NCI-H1417 treated with DMSO at 0.1 percent for 48 hours (cell line): ENCODE data around the gene GAGE12J.
"Not testable (repeated sequence)": the region's sequence is repeated elsewhere in the genome, so short reads cannot be mapped to it uniquely, and the experiment has no call there.

Source experiments
- DNase-seq: peaks from one replicate; lab custom pipeline; 2025; lab: John Stamatoyannopoulos, UW

Gene GAGE12J

DNA sequence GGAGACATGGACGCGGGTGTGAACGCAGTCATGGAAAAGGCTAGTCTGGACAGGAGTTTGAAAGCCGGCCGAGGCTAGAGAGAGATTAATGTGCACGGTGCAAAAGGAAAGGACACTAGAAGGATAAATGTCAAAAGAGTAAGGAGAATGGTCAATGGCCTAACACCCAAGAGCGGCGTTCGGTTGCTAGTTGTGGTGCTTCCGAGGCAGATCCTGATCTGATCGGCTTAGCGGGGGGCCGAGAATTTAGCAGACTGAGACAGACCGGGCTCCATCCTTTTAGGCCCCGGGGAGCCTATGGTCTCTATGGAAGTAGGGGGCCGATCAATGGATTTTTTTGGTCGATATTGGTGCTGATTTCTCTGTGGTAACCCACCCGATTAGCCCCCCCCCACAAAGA lies 11.5 kb upstream of the GAGE12J start:
- no peak for DNase-seq

DNA sequence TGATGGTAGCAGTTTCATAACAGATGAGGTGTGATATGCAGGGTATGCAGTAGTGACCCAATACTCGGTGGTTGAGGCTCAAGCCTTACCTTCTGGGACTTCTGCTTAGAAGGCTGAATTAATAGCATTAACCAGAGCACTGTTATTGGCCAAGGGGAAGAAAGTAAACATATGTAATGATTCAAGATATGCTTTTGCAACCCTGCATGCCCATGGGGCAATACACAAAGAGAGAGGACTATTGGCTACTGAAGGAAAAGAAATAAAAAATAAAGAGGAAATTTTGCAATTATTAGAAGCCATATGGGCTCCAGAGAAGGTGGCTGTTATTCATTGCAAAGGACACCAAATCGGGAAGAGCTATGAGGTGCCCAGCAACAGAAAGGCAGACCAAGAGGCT lies 9.7 kb upstream of the GAGE12J start:
- no peak for DNase-seq

DNA sequence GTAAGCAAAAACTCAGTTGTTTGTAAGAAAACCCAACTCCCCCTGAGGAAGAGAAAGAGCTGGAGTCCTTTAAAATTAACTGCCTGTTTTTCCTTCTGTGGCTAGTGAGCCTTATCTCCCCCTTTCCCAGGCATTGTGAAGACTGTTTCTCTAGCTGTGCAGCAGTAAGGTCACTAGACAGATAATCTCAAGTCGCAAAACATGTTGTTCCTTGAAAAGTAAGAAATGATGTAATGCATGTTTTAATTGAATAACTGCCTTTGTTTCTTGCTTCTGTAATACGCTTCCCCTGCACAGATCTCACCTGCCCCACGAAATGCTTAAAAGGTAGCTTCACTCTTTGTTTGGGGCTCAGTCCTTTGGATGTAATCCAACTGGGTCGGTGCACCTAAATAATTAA lies 5.8 kb upstream of the GAGE12J start:
- no peak for DNase-seq

DNA sequence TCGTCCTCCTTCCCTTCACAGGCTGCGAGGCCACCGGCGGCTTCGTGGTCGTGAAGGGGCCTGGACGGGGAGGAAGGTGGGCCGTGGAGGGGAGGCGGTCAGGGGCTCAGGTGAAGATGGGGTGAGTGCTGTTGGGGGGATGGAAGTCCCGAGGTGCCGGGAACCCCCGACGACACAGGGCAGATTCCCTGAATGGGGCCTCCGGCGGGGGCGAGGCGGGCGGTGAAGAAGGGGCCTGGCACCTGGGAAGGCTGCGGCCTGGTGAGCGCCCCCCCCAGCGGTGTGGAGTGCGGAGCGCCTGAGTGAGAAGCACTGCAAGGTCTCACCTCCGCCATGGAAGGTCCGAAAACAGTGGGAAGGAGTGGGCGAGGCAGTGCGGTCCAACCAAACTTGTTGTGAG lies 429 bp downstream of the GAGE12J start:
- not testable (repeated sequence) for DNase-seq

DNA sequence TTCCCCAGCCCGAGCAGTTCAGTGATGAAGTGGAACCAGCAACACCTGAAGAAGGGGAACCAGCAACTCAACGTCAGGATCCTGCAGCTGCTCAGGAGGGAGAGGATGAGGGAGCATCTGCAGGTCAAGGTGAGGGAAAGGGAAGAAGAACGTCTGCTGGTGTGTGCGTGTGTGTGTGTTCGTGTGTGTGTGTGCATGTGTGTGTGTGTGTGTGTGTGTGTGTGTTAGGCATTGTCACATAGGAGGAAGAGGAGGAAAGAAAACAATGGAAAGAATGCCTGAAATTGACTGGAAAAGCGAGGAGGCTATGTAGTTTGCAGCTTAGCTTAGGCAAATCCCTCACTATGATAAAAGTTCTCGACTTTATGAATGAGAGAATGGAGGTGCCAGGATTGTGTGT lies 1.9 kb downstream of the GAGE12J start:
- DNase-seq, result not testable (repeated sequence)

DNA sequence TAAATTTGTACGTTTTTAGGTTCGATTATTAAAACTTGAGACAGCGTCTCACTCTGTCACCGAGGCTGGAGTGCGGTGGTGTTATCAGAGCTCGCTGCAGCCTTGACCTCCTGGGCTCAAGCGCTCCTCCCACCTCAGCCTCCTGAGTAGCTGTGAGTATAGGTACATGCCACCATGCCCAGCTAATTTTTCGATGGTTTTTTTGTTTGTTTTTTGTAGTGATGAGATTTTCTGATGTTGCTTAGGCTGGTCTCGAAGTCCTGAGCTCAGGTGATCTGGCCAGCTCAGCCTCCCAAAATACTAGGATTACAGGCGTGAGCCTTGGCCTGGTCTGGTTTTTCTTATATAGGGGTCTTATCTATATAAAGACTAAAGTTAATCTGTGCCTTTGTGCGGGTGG lies 8.6 kb downstream of the GAGE12J start:
- not testable (repeated sequence) for DNase-seq

DNA sequence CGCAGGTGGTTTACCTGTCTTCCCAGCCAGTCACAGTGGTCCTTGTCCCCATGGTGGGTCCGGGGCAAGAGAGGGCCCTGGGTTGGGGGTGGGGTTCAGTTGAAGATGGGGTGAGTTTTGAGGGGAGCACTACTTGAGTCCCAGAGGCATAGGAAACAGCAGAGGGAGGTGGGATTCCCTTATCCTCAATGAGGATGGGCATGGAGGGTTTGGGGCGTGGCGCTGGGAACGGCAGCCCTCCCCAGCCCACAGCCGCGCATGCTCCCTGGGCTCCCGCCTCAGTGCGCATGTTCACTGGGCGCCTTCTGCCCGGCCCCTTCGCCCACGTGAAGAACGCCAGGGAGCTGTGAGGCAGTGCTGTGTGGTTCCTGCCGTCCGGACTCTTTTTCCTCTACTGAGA lies 9.4 kb downstream of the GAGE12J start, which contains the start of gene GAGE13:
GAGE13 (plus strand) TSS at position 301 of the 400 bp plus-strand sequence. CDS start 1,156 bp downstream, outside the sequence.
- DNase-seq, result not testable (repeated sequence)

DNA sequence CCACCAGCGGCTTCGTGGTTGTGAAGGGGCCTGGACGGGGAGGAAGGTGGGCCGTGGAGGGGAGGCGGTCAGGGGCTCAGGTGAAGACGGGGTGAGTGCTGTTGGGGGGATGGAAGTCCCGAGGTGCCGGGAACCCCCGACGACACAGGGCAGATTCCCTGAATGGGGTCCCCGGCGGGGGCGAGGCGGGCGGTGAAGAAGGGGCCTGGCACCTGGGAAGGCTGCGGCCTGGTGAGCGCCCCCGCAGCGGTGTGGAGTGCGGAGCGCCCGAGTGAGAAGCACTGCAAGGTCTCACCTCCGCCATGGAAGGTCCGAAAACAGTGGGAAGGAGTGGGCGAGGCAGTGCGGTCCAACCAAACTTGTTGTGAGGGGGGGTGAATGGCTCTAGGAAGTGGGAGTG lies 10.0 kb downstream of the GAGE12J start:
- not testable (repeated sequence) for DNase-seq

DNA sequence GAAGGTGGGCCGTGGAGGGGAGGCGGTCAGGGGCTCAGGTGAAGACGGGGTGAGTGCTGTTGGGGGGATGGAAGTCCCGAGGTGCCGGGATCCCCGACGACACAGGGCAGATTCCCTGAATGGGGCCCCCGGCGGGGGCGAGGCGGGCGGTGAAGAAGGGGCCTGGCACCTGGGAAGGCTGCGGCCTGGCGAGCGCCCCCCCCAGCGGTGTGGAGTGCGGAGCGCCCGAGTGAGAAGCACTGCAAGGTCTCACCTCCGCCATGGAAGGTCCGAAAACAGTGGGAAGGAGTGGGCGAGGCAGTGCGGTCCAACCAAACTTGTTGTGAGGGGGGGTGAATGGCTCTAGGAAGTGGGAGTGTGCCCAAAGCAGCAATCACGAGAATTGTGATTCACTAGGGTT lies 19.6 kb downstream of the GAGE12J start:
- DNase-seq, result not testable (repeated sequence)

DNA sequence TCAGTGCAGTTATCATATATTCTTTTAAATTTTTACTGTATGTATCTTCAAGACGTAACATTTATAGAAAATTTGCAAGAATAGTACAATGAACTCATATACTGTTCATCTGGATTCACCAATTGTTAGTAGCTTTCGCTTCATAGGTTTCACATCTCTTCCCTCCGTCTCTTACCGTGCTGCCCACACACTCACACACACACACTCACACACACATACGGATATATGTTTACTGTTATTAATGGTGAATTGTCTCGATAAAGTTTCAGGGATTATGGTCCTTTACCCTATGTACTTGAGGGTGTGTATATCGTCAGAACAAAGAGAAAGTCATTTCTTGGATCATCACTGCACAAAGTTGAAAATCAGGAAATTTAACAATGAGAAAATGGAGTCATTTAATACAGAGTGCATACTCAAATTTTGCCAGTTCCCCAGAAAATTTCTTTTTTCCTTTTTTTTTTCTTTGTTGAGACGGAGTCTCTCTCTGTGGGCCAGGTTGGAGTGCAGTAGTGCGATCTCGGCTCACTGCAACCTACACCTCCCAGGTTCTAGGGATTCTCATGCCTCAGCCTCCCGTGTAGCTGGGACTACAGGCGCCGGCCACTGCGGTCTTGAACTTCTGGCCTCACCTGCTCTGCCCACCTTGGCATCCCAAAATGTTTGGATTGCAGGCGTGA lies 22.8 kb downstream of the GAGE12J start:
- DNase-seq, result not testable (repeated sequence)

DNA sequence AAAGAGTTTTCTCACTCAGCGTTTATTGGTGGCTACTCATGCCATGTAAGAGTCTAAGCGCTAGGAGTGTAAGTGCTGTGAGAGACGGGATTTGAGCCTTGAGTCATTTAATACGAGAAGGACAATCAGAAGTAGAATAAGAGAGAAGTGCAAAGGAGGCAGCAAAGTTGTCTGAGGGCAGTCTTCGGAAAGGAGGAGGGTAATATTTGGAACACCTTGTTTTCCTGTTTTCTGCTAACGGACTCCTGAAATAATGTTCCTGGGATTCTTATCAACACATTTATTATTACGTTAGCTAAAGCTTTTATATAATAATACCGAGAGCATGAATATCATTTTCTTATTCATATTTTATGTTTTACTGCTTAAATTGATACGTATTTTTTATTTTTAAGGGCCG lies 23.6 kb downstream of the GAGE12J start:
- DNase-seq, result not testable (repeated sequence)

DNA sequence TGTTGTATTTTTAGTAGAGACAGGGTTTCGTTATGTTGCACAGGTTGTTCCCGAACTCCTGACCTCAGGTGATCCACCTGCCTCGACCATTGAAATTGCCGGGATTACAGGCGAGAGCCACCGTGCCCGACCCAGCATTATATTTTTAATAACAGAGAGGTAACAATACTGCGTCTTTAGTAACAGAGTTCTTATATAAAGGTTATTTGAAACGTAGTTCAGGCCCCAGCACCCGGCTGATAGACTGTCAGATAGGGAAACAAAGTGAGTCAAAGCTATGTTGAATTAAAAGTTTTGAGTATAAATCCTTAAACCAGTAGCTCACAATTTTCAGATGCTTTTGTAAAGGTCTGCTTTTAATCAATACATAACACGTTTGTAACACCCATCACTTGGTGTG lies 24.3 kb downstream of the GAGE12J start:
- DNase-seq, result not testable (repeated sequence)
